HepG2 (cell line): ENCODE measurements around the gene NUCB1. TPM values are rescaled to one million over a fixed set of nuclear protein-coding genes. Genes with fewer than 3 reads are reported as not detected.
A peak's percentile ranks its signal among the peaks of the same experiment; 100 is the strongest.

ENCODE experiments used
- ATF7 ChIP-seq, 2 experiments: fragments of 450-650 bp in 1 of 2; sonication (generic) in 1 of 2; formaldehyde crosslinking in 1 of 2; IDR thresholded peaks; 2 replicates each; pipeline versions ENCODE4 v1.4.0 to v1.6.1; 2016 to 2020; ENCODE audit warnings: antibody characterized with exemption in 1 of 2, mild to moderate bottlenecking in 1 of 2, missing genetic modification reagents in 1 of 2
- FIP1L1 ChIP-seq: fragments of 200-400 bp; formaldehyde crosslinking; IDR thresholded peaks from 2 replicates; pipeline ENCODE4 v1.6.1; 2018; ENCODE audit warnings: low read depth, mild to moderate bottlenecking, low read length, moderate library complexity, borderline replicate concordance; ENCODE audit not compliant: insufficient read depth
- FOXP1 ChIP-seq, 2 experiments: fragments of 450-650 bp in 1 of 2; IDR thresholded peaks; 2 replicates each; pipeline ENCODE4 v1.6.1; 2017 to 2018; ENCODE audit warnings: antibody characterized with exemption in 1 of 2
- KAT2B ChIP-seq: fragments of 150-350 bp; IDR thresholded peaks from 2 replicates; pipeline ENCODE4 v1.6.1; 2014; ENCODE audit warnings: low read depth, low read length, borderline replicate concordance
- NBN ChIP-seq: fragments of 450-650 bp; conservative IDR thresholded peaks from 2 replicates; pipeline ENCODE4 v1.6.1; 2017
- NFIC ChIP-seq: IDR thresholded peaks from 2 replicates; pipeline ENCODE4 v1.6.1; 2012; ENCODE audit warnings: mild to moderate bottlenecking, low read length, inconsistent platforms
- POLR2AphosphoS5 ChIP-seq: IDR thresholded peaks from 2 replicates; pipeline ENCODE4 v1.6.1; 2012; ENCODE audit warnings: low read depth, low read length
- SATB2 ChIP-seq: sonication (generic); formaldehyde crosslinking; IDR thresholded peaks from 2 replicates; pipeline ENCODE4 v1.5.0; 2020; ENCODE audit warnings: missing genetic modification reagents
- SRSF1 ChIP-seq: fragments of 200-400 bp; formaldehyde crosslinking; optimal IDR thresholded peaks from 2 replicates; pipeline ENCODE3; 2017; ENCODE audit warnings: mild to moderate bottlenecking, low read depth, low read length, moderate library complexity
- TCF12 ChIP-seq, 2 experiments: fragments of 450-650 bp in 1 of 2; sonication (generic) in 1 of 2; formaldehyde crosslinking in 1 of 2; IDR thresholded peaks; 2 replicates each; pipeline versions ENCODE4 v1.6.1 to v1.8.0; 2017 to 2022; ENCODE audit warnings: antibody characterized with exemption in 1 of 2, mild to moderate bottlenecking in 1 of 2, missing genetic modification reagents in 1 of 2, moderate library complexity in 1 of 2
- ZNF317 ChIP-seq: sonication (generic); formaldehyde crosslinking; IDR thresholded peaks from 2 replicates; pipeline ENCODE4 v1.5.0; 2020; ENCODE audit warnings: mild to moderate bottlenecking, missing genetic modification reagents
- ZNF383 ChIP-seq: sonication (generic); formaldehyde crosslinking; IDR thresholded peaks from 2 replicates; pipeline ENCODE4 v1.4.0; 2020; ENCODE audit warnings: missing genetic modification reagents, mild to moderate bottlenecking, borderline replicate concordance
- ZNF543 ChIP-seq: sonication (generic); formaldehyde crosslinking; IDR thresholded peaks from 2 replicates; pipeline ENCODE4 v1.4.0; 2020; ENCODE audit warnings: mild to moderate bottlenecking, missing genetic modification reagents
- ZNF547 ChIP-seq: sonication (generic); formaldehyde crosslinking; IDR thresholded peaks from 2 replicates; pipeline ENCODE4 v1.5.1; 2020; ENCODE audit warnings: mild to moderate bottlenecking, missing genetic modification reagents
- ZNF850 ChIP-seq: sonication (generic); formaldehyde crosslinking; conservative IDR thresholded peaks from 2 replicates; pipeline ENCODE4 v1.9.0; 2021; ENCODE audit warnings: mild to moderate bottlenecking, missing genetic modification reagents
- ZSCAN21 ChIP-seq: sonication (generic); formaldehyde crosslinking; IDR thresholded peaks from 2 replicates; pipeline ENCODE4 v1.8.0; 2022; ENCODE audit warnings: mild to moderate bottlenecking, missing genetic modification reagents, moderate library complexity, borderline replicate concordance
- ZSCAN30 ChIP-seq: sonication (generic); formaldehyde crosslinking; IDR thresholded peaks from 2 replicates; pipeline ENCODE4 v1.5.0; 2020; ENCODE audit warnings: mild to moderate bottlenecking, missing genetic modification reagents
- polyA plus RNA-seq, 8 experiments: library from polyadenylated mRNA; depleted of rRNA in 3 of 8; stranded (reverse) in 7 of 8; unstranded in 1 of 8; fragments of >200 nt; fragmentation: Illumina TruSeq in 4 of 8; extraction: Trizol in 4 of 8; gene quantifications; 2 replicates each; pipeline versions ENCODE4 v1.2.1 to v1.2.3, GENCODE V29; 2011 to 2016; ENCODE audit warnings: low read depth in 4 of 8, missing spikeins in 1 of 8, mixed read lengths in 1 of 8; ENCODE audit not compliant: insufficient read depth in 1 of 8
- total RNA-seq, 5 experiments: library from RNA; depleted of rRNA; stranded (reverse); fragments of >200 nt; fragmentation: Illumina TruSeq; extraction: Trizol; gene quantifications; 2 replicates each; pipeline ENCODE4 v1.2.3, GENCODE V29; 2016; ENCODE audit warnings: low read depth in 1 of 5
- TF ChIP-seq, protein P1 (sequence below): sonication (generic); formaldehyde crosslinking; IDR thresholded peaks from 2 replicates; pipeline ENCODE4 v1.5.1; 2020; ENCODE audit warnings: mild to moderate bottlenecking, moderate library complexity, missing genetic modification reagents
- TF ChIP-seq, protein P2 (sequence below): sonication (generic); formaldehyde crosslinking; IDR thresholded peaks from 2 replicates; pipeline ENCODE4 v1.8.1; 2023; ENCODE audit warnings: mild to moderate bottlenecking, moderate library complexity, missing genetic modification reagents
- TF ChIP-seq, protein P3 (sequence below): sonication (generic); formaldehyde crosslinking; IDR thresholded peaks from 2 replicates; pipeline ENCODE4 v1.4.0; 2020; ENCODE audit warnings: low read depth, mild to moderate bottlenecking, missing genetic modification reagents
- TF ChIP-seq, protein P4 (sequence below): sonication (generic); formaldehyde crosslinking; IDR thresholded peaks from 2 replicates; pipeline ENCODE4 v1.5.0; 2020; ENCODE audit warnings: mild to moderate bottlenecking, missing genetic modification reagents, borderline replicate concordance
- TF ChIP-seq, protein P5 (sequence below): sonication (generic); formaldehyde crosslinking; IDR thresholded peaks from 2 replicates; pipeline ENCODE4 v1.9.0; 2021; ENCODE audit warnings: missing genetic modification reagents, borderline replicate concordance

The NUCB1 gene
- total and polyA plus RNA-seq, 2 of the 13 experiments (the other 11 are each of a cell fraction or from before 2014, with no cell fraction given) = 82.3 to 106 TPM

DNA sequence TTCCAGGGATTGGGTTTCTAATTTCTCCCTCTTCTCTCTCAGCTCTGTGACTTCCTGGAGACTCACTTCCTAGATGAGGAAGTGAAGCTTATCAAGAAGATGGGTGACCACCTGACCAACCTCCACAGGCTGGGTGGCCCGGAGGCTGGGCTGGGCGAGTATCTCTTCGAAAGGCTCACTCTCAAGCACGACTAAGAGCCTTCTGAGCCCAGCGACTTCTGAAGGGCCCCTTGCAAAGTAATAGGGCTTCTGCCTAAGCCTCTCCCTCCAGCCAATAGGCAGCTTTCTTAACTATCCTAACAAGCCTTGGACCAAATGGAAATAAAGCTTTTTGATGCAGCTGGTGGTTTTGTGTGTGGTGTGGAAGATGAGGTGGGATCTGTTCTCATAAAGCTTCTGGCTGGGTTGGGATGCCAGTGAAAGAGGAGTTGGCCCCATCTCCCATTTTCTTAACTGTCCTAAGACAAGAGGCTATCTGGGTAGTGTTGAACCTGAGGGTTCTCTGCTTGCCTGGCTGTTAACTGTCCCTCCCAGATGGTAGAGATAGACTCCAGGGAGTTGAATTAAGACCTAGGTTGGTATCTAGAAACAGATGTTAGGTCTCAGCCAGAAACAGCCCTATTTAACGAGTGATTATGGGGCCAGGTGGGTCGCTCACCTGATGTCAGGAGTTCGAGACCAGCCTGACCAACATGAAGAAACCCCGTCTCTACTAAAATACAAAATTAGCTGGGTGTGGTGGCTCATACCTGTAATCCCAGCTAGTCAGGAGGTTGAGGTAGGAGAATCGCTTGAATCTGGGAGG lies 66.6 kb downstream of the NUCB1 start (continued):
- TF ChIP-seq, protein P1, sequence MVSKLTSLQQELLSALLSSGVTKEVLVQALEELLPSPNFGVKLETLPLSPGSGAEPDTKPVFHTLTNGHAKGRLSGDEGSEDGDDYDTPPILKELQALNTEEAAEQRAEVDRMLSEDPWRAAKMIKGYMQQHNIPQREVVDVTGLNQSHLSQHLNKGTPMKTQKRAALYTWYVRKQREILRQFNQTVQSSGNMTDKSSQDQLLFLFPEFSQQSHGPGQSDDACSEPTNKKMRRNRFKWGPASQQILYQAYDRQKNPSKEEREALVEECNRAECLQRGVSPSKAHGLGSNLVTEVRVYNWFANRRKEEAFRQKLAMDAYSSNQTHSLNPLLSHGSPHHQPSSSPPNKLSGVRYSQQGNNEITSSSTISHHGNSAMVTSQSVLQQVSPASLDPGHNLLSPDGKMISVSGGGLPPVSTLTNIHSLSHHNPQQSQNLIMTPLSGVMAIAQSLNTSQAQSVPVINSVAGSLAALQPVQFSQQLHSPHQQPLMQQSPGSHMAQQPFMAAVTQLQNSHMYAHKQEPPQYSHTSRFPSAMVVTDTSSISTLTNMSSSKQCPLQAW (CRISPR knock-in tag) = 0 out of 2 replicates have a peak, but pooled peaks have one; percentile 0
- TF ChIP-seq, protein P2, sequence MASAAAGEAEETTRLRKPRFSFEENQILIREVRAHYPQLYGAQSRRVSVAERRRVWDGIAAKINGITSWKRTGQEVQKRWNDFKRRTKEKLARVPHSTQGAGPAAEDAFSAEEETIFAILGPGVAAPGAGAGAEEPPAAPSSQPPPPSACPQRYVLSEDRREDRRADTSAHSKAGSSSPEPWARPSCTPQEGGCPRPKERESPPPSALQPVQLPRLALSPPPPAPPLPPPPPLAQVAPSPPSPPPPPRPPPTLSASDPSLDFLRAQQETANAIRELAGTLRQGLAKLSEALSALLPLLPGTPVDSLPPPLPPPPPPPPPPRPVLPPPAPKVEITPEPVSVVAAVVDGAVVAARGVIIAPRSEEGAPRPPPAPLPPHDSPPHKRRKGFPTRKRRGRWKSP (CRISPR knock-in tag) = no peak
- TF ChIP-seq ZNF547 (CRISPR knock-in tag) (0 out of 2 replicates have a peak, but pooled peaks have one; percentile 32), TCF12 (IDR thresholded peaks at IDR 0.05) (no peak), TCF12 (CRISPR knock-in tag; IDR thresholded peaks at IDR 0.05) (no peak), FIP1L1 (no peak), POLR2AphosphoS5 (peak; percentile 57), ZNF543 (CRISPR knock-in tag) (no peak), ZNF383 (CRISPR knock-in tag) (no peak), FOXP1 (IDR thresholded peaks at IDR 0.05) (no peak), FOXP1 (CRISPR knock-in tag; IDR thresholded peaks at IDR 0.05) (no peak), KAT2B (no peak), ZSCAN30 (CRISPR knock-in tag) (no peak; the same call in 1 of the 2 replicates), SRSF1 (no peak), NBN (no peak), NFIC (peak; percentile 53; the same call in 1 of the 2 replicates), ATF7 (IDR thresholded peaks at IDR 0.05) (0 out of 2 replicates have a peak, but pooled peaks have one; percentile 10), ATF7 (CRISPR knock-in tag; IDR thresholded peaks at IDR 0.05) (no peak), ZNF317 (CRISPR knock-in tag) (no peak), SATB2 (CRISPR knock-in tag) (no peak), ZNF850 (CRISPR knock-in tag) (no peak), ZSCAN21 (no peak)
- TF ChIP-seq, protein P3, sequence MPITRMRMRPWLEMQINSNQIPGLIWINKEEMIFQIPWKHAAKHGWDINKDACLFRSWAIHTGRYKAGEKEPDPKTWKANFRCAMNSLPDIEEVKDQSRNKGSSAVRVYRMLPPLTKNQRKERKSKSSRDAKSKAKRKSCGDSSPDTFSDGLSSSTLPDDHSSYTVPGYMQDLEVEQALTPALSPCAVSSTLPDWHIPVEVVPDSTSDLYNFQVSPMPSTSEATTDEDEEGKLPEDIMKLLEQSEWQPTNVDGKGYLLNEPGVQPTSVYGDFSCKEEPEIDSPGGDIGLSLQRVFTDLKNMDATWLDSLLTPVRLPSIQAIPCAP = no peak
- TF ChIP-seq, protein P4, sequence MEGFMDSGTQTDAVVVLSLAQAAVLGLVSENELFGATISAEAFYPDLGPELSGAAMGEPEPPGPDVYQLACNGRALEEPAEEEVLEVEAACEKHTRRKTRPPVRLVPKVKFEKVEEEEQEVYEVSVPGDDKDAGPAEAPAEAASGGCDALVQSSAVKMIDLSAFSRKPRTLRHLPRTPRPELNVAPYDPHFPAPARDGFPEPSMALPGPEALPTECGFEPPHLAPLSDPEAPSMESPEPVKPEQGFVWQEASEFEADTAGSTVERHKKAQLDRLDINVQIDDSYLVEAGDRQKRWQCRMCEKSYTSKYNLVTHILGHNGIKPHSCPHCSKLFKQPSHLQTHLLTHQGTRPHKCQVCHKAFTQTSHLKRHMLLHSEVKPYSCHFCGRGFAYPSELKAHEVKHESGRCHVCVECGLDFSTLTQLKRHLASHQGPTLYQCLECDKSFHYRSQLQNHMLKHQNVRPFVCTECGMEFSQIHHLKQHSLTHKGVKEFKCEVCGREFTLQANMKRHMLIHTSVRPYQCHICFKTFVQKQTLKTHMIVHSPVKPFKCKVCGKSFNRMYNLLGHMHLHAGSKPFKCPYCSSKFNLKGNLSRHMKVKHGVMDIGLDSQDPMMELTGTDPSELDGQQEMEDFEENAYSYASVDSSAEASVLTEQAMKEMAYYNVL (CRISPR knock-in tag) = no peak
- TF ChIP-seq, protein P5, sequence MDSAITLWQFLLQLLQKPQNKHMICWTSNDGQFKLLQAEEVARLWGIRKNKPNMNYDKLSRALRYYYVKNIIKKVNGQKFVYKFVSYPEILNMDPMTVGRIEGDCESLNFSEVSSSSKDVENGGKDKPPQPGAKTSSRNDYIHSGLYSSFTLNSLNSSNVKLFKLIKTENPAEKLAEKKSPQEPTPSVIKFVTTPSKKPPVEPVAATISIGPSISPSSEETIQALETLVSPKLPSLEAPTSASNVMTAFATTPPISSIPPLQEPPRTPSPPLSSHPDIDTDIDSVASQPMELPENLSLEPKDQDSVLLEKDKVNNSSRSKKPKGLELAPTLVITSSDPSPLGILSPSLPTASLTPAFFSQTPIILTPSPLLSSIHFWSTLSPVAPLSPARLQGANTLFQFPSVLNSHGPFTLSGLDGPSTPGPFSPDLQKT (CRISPR knock-in tag) = no peak
